ENCODE data around the gene BIRC3. TPM values are rescaled to one million over a fixed set of nuclear protein-coding genes. Genes with fewer than 3 reads are reported as not detected.

Gene BIRC3
- total RNA-seq, 1 experiment from 2014 or later: 4.7 TPM

Other genes starting within 250 kb of the BIRC3 start
- 88.6 TPM for gene YAP1, start 207.0 kb upstream of the BIRC3 start, total RNA-seq (2021; ENCODE audit: unreplicated experiment)
- 32.6 TPM for gene BIRC2, start 29.7 kb downstream of the BIRC3 start, total RNA-seq (2021; ENCODE audit: unreplicated experiment)
- 217 TPM for gene TMEM123, start 135.3 kb downstream of the BIRC3 start, total RNA-seq (2021; ENCODE audit: unreplicated experiment)
- gene MMP7, start 213.3 kb downstream of the BIRC3 start, total RNA-seq (2021; ENCODE audit: unreplicated experiment): 0.61 TPM